HTR-8/SVneo (cell line): ENCODE measurements around the gene HOMER3.
"Not testable (repeated sequence)": the region's sequence is repeated elsewhere in the genome, so short reads cannot be mapped to it uniquely, and the experiment has no call there.

Experiments used
- DNase-seq: peaks from one replicate; pipeline ENCODE4 v3.0.0; 2011; ENCODE audit warnings: low spot score, mixed read lengths; ENCODE audit not compliant: insufficient read length
- FAIRE-seq: peaks from 2 replicates; lab custom pipeline; 2011; peaks lifted over from hg19 to GRCh38; lab: Jason Lieb, UNC

Gene HOMER3

GRCh38 chr19:18955042-18955441 lies 14.0 kb upstream of the HOMER3 start:
- FAIRE-seq (no peak), DNase-seq (no peak)

- DNase-seq (no peak), FAIRE-seq (peak; percentile 4)
These were observed 13.1 kb upstream of the HOMER3 start for GRCh38 chr19:18954094-18954493.

GRCh38 chr19:18952364-18953003 lies 11.5 kb upstream of the HOMER3 start:
- not testable (repeated sequence) for FAIRE-seq

GRCh38 chr19:18951721-18952281 lies 10.8 kb upstream of the HOMER3 start:
- DNase-seq (no peak), FAIRE-seq (no peak)

More at GRCh38 chr19:18952364-18953003, 11.5 kb upstream of the HOMER3 start:
- DNase-seq = not testable (repeated sequence)

GRCh38 chr19:18949858-18950257 lies 8.8 kb upstream of the HOMER3 start:
- FAIRE-seq (no peak), DNase-seq (no peak)

- DNase-seq (no peak), FAIRE-seq (no peak)
These were observed 7.9 kb upstream of the HOMER3 start for GRCh38 chr19:18948976-18949356.

- FAIRE-seq (no peak), DNase-seq (no peak)
These were observed 7.3 kb upstream of the HOMER3 start for GRCh38 chr19:18948075-18948975.

- DNase-seq (no peak), FAIRE-seq (no peak)
These were observed 5.9 kb upstream of the HOMER3 start for GRCh38 chr19:18946918-18947317.

GRCh38 chr19:18946335-18946734 lies 5.3 kb upstream of the HOMER3 start:
- DNase-seq (no peak), FAIRE-seq (no peak)

GRCh38 chr19:18945297-18945696 lies 4.3 kb upstream of the HOMER3 start:
- FAIRE-seq = no peak
- no peak for DNase-seq

- FAIRE-seq (no peak), DNase-seq (no peak)
These were observed 2.4 kb upstream of the HOMER3 start for GRCh38 chr19:18943465-18943864.

GRCh38 chr19:18942692-18943091 lies 1.7 kb upstream of the HOMER3 start:
- FAIRE-seq = no peak
- DNase-seq = no peak

GRCh38 chr19:18941628-18942354 lies 774 bp upstream of the HOMER3 start:
- FAIRE-seq = peak; percentile 40
- DNase-seq = no peak

- no peak for FAIRE-seq
These were observed 872 bp downstream of the HOMER3 start for GRCh38 chr19:18939922-18940768.

GRCh38 chr19:18939163-18939562 lies 1.9 kb downstream of the HOMER3 start:
- FAIRE-seq (no peak), DNase-seq (no peak)

More at GRCh38 chr19:18939922-18940768, 872 bp downstream of the HOMER3 start:
- DNase-seq = peak; percentile 80

GRCh38 chr19:18933297-18933696 lies 7.7 kb downstream of the HOMER3 start:
- FAIRE-seq = no peak
- DNase-seq = no peak

- FAIRE-seq (peak; percentile 33), DNase-seq (no peak)
These were observed 8.7 kb downstream of the HOMER3 start for GRCh38 chr19:18932216-18932841.

GRCh38 chr19:18931316-18932162 lies 9.5 kb downstream of the HOMER3 start:
- FAIRE-seq = no peak
- DNase-seq = no peak
